GM12892 (cell line): ENCODE results near the gene ANKRD66.

Experiments
- POLR2A ChIP-seq: IDR thresholded peaks from 2 replicates; pipeline ENCODE4 v1.6.1; 2011; ENCODE audit warnings: low read depth, low read length, control low read depth
- POLR2AphosphoS5 ChIP-seq: IDR thresholded peaks from 2 replicates; pipeline ENCODE4 v1.6.1; 2011; ENCODE audit warnings: low read depth, low read length, control low read depth

GRCh38 chr6:46772016-46772415, 25.3 kb downstream of the ANKRD66 start:
- TF ChIP-seq POLR2A (no peak), POLR2AphosphoS5 (no peak)
